Subcutaneous adipose tissue (tissue), 4 donors: ENCODE data around the gene DGKB. TPM values are rescaled to one million over a fixed set of nuclear protein-coding genes. Genes with fewer than 3 reads are reported as not detected.

Source experiments
- CTCF ChIP-seq: fragments of 450-650 bp; IDR thresholded peaks from one replicate; pipeline ENCODE4 v1.5.1; 2016; ENCODE audit warnings: low read depth, mild to moderate bottlenecking, control low read depth, antibody characterized with exemption, moderate library complexity
- total RNA-seq, 4 donors: library from RNA; depleted of rRNA; stranded (reverse); fragments of >200 nt; gene quantifications; one replicate each; pipeline ENCODE4 v1.1.0, GENCODE V29; 2016

The DGKB gene
- total RNA-seq, 4 donors from 2014 or later: 0.17 TPM; not detected in 3

- no peak for TF ChIP-seq CTCF
Observed at GRCh38 chr7:14622559-14622958, 280.0 kb downstream of the DGKB start.

GRCh38 chr7:14606101-14606500 is 296.4 kb downstream of the DGKB start:
- TF ChIP-seq CTCF: no peak

- TF ChIP-seq CTCF: no peak
Observed at GRCh38 chr7:14604606-14605005, 297.9 kb downstream of the DGKB start.

GRCh38 chr7:14602851-14603250 is 299.7 kb downstream of the DGKB start:
- TF ChIP-seq CTCF: no peak

GRCh38 chr7:14600766-14601367 is 301.7 kb downstream of the DGKB start:
- TF ChIP-seq CTCF: no peak

GRCh38 chr7:14598978-14599377 is 303.6 kb downstream of the DGKB start:
- TF ChIP-seq CTCF: no peak

GRCh38 chr7:14596421-14596820 is 306.1 kb downstream of the DGKB start:
- no peak for TF ChIP-seq CTCF
